H1 (cell line): ENCODE measurements around the gene TSPAN33. TPM values are rescaled to one million over a fixed set of nuclear protein-coding genes. Genes with fewer than 3 reads are reported as not detected.

Experiments
- CTCF ChIA-PET: fragments of 300-600 bp; sonication (Branson Sonifier 250); formaldehyde crosslinking; loops from one replicate; lab custom pipeline; 2021; ENCODE audit not compliant: partially characterized antibody; lab: Charles Lee
- POLR2A ChIA-PET: fragments of 300-600 bp; sonication (Branson Sonifier 250); formaldehyde crosslinking; loops from one replicate; lab custom pipeline; 2021; ENCODE audit warnings: inconsistent platforms; ENCODE audit not compliant: partially characterized antibody; lab: Charles Lee
- DNase-seq, 2 experiments: peaks; one replicate each; pipeline versions ENCODE4 v3.0.0 to v3.0.0-alpha.2; 2010 to 2022; ENCODE audit warnings: low spot score in 2 of 2, low read depth in 1 of 2, mixed read lengths in 1 of 2
- FAIRE-seq: peaks from 2 replicates; lab custom pipeline; 2011; peaks lifted over from hg19 to GRCh38; lab: Jason Lieb, UNC
- H2AFZ ChIP-seq: 2 replicates; pipeline ENCODE4 v1.8.1; 2012; ENCODE audit warnings: low read length, inconsistent platforms
- H2AK5ac ChIP-seq: 2 replicates; pipeline ENCODE4 v1.6.1; 2013; ENCODE audit warnings: low read depth, low read length
- H2BK120ac ChIP-seq: replicated peaks from 2 replicates; pipeline ENCODE3; 2013; ENCODE audit warnings: low read depth, low read length, inconsistent platforms
- H2BK12ac ChIP-seq: 2 replicates; pipeline ENCODE4 v1.6.1; 2013; ENCODE audit warnings: low read depth, low read length
- H2BK15ac ChIP-seq: 2 replicates; pipeline ENCODE4 v1.6.1; 2013; ENCODE audit warnings: low read length
- H2BK20ac ChIP-seq: 2 replicates; pipeline ENCODE4 v1.6.1; 2013; ENCODE audit warnings: low read length
- H2BK5ac ChIP-seq: 2 replicates; pipeline ENCODE4 v1.6.1; 2013; ENCODE audit warnings: low read depth, low read length
- H3K14ac ChIP-seq: 2 replicates; pipeline ENCODE4 v1.6.1; 2013; ENCODE audit warnings: inconsistent platforms; ENCODE audit not compliant: insufficient read length
- H3K18ac ChIP-seq: 2 replicates; pipeline ENCODE4 v1.6.1; 2013; ENCODE audit warnings: low read length; ENCODE audit errors: extremely low read depth
- H3K23ac ChIP-seq: 2 replicates; pipeline ENCODE4 v1.6.1; 2013; ENCODE audit warnings: inconsistent platforms; ENCODE audit not compliant: insufficient read length
- H3K23me2 ChIP-seq: 2 replicates; pipeline ENCODE4 v1.6.1; 2013; ENCODE audit warnings: low read depth, low read length
- H3K27ac ChIP-seq: 2 replicates; pipeline ENCODE4 v1.6.1; 2011; ENCODE audit warnings: low read depth, low read length, inconsistent platforms
- H3K27me3 ChIP-seq, 4 experiments: replicated peaks in 1 of 4; 1 replicate in 1 of 4; 2 replicates in 3 of 4; pipeline versions ENCODE4 v1.6.1 to v1.8.1; 2011 to 2013; ENCODE audit warnings: low read length in 3 of 4, mild to moderate bottlenecking in 3 of 4, inconsistent platforms in 2 of 4, mixed read lengths in 2 of 4, moderate library complexity in 1 of 4; ENCODE audit not compliant: control insufficient read depth in 3 of 4, insufficient read depth in 3 of 4; ENCODE audit errors: extremely low read depth in 1 of 4
- H3K36me3 ChIP-seq, 4 experiments: 2 replicates each; pipeline versions ENCODE4 v1.6.1 to v1.8.1; 2011 to 2013; ENCODE audit warnings: mild to moderate bottlenecking in 4 of 4, low read length in 3 of 4, moderate library complexity in 2 of 4, control low read depth in 1 of 4, inconsistent platforms in 1 of 4; ENCODE audit not compliant: insufficient read depth in 4 of 4, control insufficient read depth in 2 of 4
- H3K4ac ChIP-seq: replicated peaks from 2 replicates; pipeline ENCODE3; 2013; ENCODE audit warnings: low read length, low read depth, mixed read lengths, inconsistent platforms; ENCODE audit not compliant: insufficient read length
- H3K4me1 ChIP-seq, 4 experiments: replicated peaks in 1 of 4; 1 replicate in 1 of 4; 2 replicates in 3 of 4; pipeline versions ENCODE4 v1.6.1 to v1.8.1; 2011 to 2013; ENCODE audit warnings: low read length in 3 of 4, inconsistent platforms in 2 of 4, mixed read lengths in 1 of 4; ENCODE audit not compliant: insufficient read depth in 4 of 4, control insufficient read depth in 3 of 4
- H3K4me2 ChIP-seq, 2 experiments: 2 replicates each; pipeline versions ENCODE4 v1.6.1 to v1.8.1; 2011 to 2013; ENCODE audit warnings: low read depth in 2 of 2, low read length in 2 of 2, control low read depth in 1 of 2, inconsistent platforms in 1 of 2, mild to moderate bottlenecking in 1 of 2; ENCODE audit not compliant: insufficient read depth in 1 of 2
- H3K4me3 ChIP-seq, 4 experiments: fragments of 200-600, 300-600 bp in 1 of 4; sonication (generic), shearing (Covaris generic), sonication (Bioruptor Twin) in 1 of 4; 2 replicates each; pipeline versions ENCODE4 v1.5.1 to v1.8.1; 2011 to 2016; ENCODE audit warnings: low read length in 4 of 4, low read depth in 3 of 4, control low read depth in 2 of 4, inconsistent platforms in 2 of 4, mild to moderate bottlenecking in 2 of 4, mixed read lengths in 1 of 4, moderate library complexity in 1 of 4; ENCODE audit not compliant: insufficient read depth in 2 of 4; ENCODE audit errors: extremely low read depth in 1 of 4
- H3K56ac ChIP-seq: replicated peaks from 2 replicates; pipeline ENCODE3; 2013; ENCODE audit warnings: low read depth, mild to moderate bottlenecking, mixed read lengths, low read length, inconsistent platforms; ENCODE audit not compliant: insufficient read length
- H3K79me1 ChIP-seq: 2 replicates; pipeline ENCODE4 v1.6.1; 2013; ENCODE audit warnings: low read depth, low read length, control low read depth
- H3K79me2 ChIP-seq, 2 experiments: 2 replicates each; pipeline versions ENCODE4 v1.6.1 to v1.8.1; 2012 to 2013; ENCODE audit warnings: low read length in 2 of 2, mild to moderate bottlenecking in 2 of 2, inconsistent platforms in 1 of 2; ENCODE audit not compliant: insufficient read depth in 2 of 2, control insufficient read depth in 1 of 2
- H3K9ac ChIP-seq, 4 experiments: replicated peaks in 1 of 4; 1 replicate in 1 of 4; 2 replicates in 3 of 4; pipeline versions ENCODE4 v1.6.1 to v1.8.1; 2011 to 2013; ENCODE audit warnings: low read depth in 3 of 4, low read length in 3 of 4, control low read depth in 2 of 4, mild to moderate bottlenecking in 2 of 4, moderate library complexity in 2 of 4, inconsistent platforms in 1 of 4; ENCODE audit errors: extremely low read depth in 1 of 4
- H3K9me3 ChIP-seq, 2 experiments: 2 replicates each; pipeline versions ENCODE4 v1.6.1 to v1.8.1; 2012 to 2013; ENCODE audit warnings: mild to moderate bottlenecking in 2 of 2, moderate library complexity in 2 of 2, control low read depth in 1 of 2, inconsistent platforms in 1 of 2, low read depth in 1 of 2, low read length in 1 of 2, mixed read lengths in 1 of 2; ENCODE audit not compliant: insufficient read depth in 2 of 2
- H4K20me1 ChIP-seq, 2 experiments: replicated peaks in 1 of 2; 2 replicates each; pipeline versions ENCODE3 to v1.8.1; 2011 to 2013; ENCODE audit warnings: inconsistent platforms in 2 of 2, low read length in 2 of 2, mild to moderate bottlenecking in 1 of 2; ENCODE audit not compliant: insufficient read depth in 2 of 2, control insufficient read depth in 1 of 2
- H4K5ac ChIP-seq: 2 replicates; pipeline ENCODE4 v1.6.1; 2013; ENCODE audit warnings: low read length, low read depth, mixed read lengths, inconsistent platforms; ENCODE audit not compliant: insufficient read length
- H4K8ac ChIP-seq: 2 replicates; pipeline ENCODE4 v1.8.0; 2013; ENCODE audit warnings: mild to moderate bottlenecking, moderate library complexity, low read length, inconsistent platforms; ENCODE audit not compliant: insufficient read depth; ENCODE audit errors: extremely low read depth
- H4K91ac ChIP-seq: replicated peaks from 2 replicates; pipeline ENCODE3; 2013; ENCODE audit warnings: low read length, mixed read lengths, inconsistent platforms; ENCODE audit not compliant: insufficient read length
- ASH2L ChIP-seq: fragments of 200-600, 300-600 bp; sonication (generic); IDR thresholded peaks from one replicate; pipeline ENCODE4 v1.7.1; 2017; ENCODE audit warnings: low read length
- BCL11A ChIP-seq, 2 experiments: IDR thresholded peaks; one replicate each; pipeline ENCODE4 v1.6.1; 2011; ENCODE audit warnings: low read depth in 2 of 2, low read length in 2 of 2, mild to moderate bottlenecking in 2 of 2
- CHD1 ChIP-seq: IDR thresholded peaks from 2 replicates; pipeline ENCODE4 v1.6.1; 2012; ENCODE audit warnings: low read depth, low read length, improper control_type of control experiment
- CTBP2 ChIP-seq: IDR thresholded peaks from 2 replicates; pipeline ENCODE4 v1.7.0; 2011; ENCODE audit warnings: borderline replicate concordance, mild to moderate bottlenecking, moderate library complexity, mixed read lengths, low read length; ENCODE audit not compliant: insufficient read depth, insufficient read length
- EZH2 ChIP-seq: fragments of 200-600 bp; sonication (generic); IDR thresholded peaks from 2 replicates; pipeline ENCODE4 v1.7.1; 2012; ENCODE audit warnings: low read depth, mild to moderate bottlenecking, moderate library complexity, low read length, inconsistent platforms; ENCODE audit not compliant: severe bottlenecking
- JUN ChIP-seq: IDR thresholded peaks from 2 replicates; pipeline ENCODE4 v1.6.1; 2011; ENCODE audit warnings: low read depth, mild to moderate bottlenecking, improper control_type of control experiment, low read length
- POU5F1 ChIP-seq: IDR thresholded peaks from 2 replicates; pipeline ENCODE4 v1.6.1; 2011; ENCODE audit warnings: low read depth, mild to moderate bottlenecking, low read length, moderate library complexity
- SP4 ChIP-seq: IDR thresholded peaks from 2 replicates; pipeline ENCODE4 v1.6.1; 2012; ENCODE audit warnings: low read length, inconsistent platforms
- SRF ChIP-seq: IDR thresholded peaks from 2 replicates; pipeline ENCODE4 v1.6.1; 2011; ENCODE audit warnings: mild to moderate bottlenecking, low read depth, low read length, moderate library complexity
- WGBS, 2 experiments: shearing (Covaris generic) in 1 of 2; methylation state at CpG; one replicate each; pipeline versions ENCODE4 v1.1.6 to v1.1.7; 2013 to 2015; ENCODE audit warnings: low lambda C conversion rate in 2 of 2, mixed read lengths in 2 of 2, inconsistent platforms in 1 of 2, low coverage in 1 of 2, missing lambda C conversion rate in 1 of 2; ENCODE audit not compliant: insufficient replicate concordance in 2 of 2, insufficient coverage in 1 of 2, insufficient read length in 1 of 2; ENCODE audit errors: extremely low coverage in 1 of 2, missing lambda C conversion rate in 1 of 2; 5-methylcytosine and 5-hydroxymethylcytosine counted together
- polyA plus RNA-seq, 7 experiments: library from polyadenylated mRNA; depleted of rRNA in 3 of 7; stranded (reverse) in 5 of 7; unstranded in 2 of 7; fragments of >200 nt in 5 of 7; fragments of 200-250 nt in 2 of 7; gene quantifications; 1 replicate in 5 of 7; 2 replicates in 1 of 7; 4 replicates in 1 of 7; pipeline versions ENCODE4 v1.2.1 to v1.2.3, GENCODE V29; 2011 to 2013; ENCODE audit warnings: missing spikeins in 2 of 7, mixed read lengths in 2 of 7
- total RNA-seq: library from RNA; stranded (reverse); fragmentation: NEBNext Ultra II Directional; extraction: Animal tissue kit (Norgen Biotek cat#: 25700); gene quantifications from 2 replicates; pipeline ENCODE4 v1.2.1, GENCODE V29; 2021
- TF ChIP-seq, protein P1 (sequence below), 3 experiments: IDR thresholded peaks; 1 replicate in 2 of 3; 2 replicates in 1 of 3; pipeline versions ENCODE4 v1.5.1 to v1.6.1; 2011; ENCODE audit warnings: low read length in 3 of 3, mild to moderate bottlenecking in 3 of 3, inconsistent platforms in 2 of 3, low read depth in 1 of 3, moderate library complexity in 1 of 3; ENCODE audit not compliant: insufficient read depth in 1 of 3; ENCODE audit errors: control extremely low read depth in 1 of 3
- TF ChIP-seq, protein P2 (sequence below): IDR thresholded peaks from 2 replicates; pipeline ENCODE4 v1.6.1; 2012; ENCODE audit warnings: inconsistent platforms

TSPAN33 gene
- total and polyA plus RNA-seq, 2 of the 8 experiments (the other 6 are each of a cell fraction or from before 2014, with no cell fraction given) = 42.8 to 47.1 TPM

DNA sequence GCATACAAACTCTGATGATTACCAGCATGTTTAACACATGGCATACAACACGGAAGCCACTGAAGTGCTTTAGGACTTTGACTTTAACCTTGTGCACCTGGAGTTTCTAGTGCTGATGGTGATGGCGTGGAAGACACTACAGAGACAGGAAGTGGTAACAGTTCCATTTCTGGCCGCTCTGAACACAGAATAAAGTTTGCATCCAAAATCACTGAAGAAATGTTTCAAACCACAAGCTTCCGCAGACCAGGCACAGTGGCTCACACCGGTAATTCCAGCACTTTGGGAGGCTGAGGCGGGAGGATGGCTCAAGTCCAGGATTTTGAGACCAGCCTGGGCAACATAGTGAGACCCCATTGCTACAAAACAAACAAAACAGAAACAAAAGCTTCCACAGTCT is 49.2 kb upstream of the TSPAN33 start:
- Histone ChIP-seq H3K27ac (no peak overlapping the region), H3K36me3 (no peaks in the 10 kb centered on the region), H4K8ac (no peak overlapping the region), H3K9me3 (no peaks in the 10 kb centered on the region), H2BK15ac (no peak overlapping the region), H3K79me2 (no peaks in the 10 kb centered on the region), H2AK5ac (no peak overlapping the region), H3K14ac (no peak overlapping the region), H2BK5ac (no peak overlapping the region), H4K20me1 (no peaks in the 10 kb centered on the region), H3K18ac (no peak overlapping the region), H3K79me1 (no peaks in the 10 kb centered on the region), H3K4ac (no peak overlapping the region), H3K23ac (no peak overlapping the region), H3K27me3 (no peaks in the 10 kb centered on the region), H2BK20ac (no peak overlapping the region), H3K4me1 (no peaks in the 10 kb centered on the region), H3K56ac (no peak overlapping the region), H2AFZ (no peak overlapping the region), H3K9ac (no peak overlapping the region), H3K4me3 (no peak overlapping the region), H2BK120ac (no peak overlapping the region), H4K91ac (no peak overlapping the region), H4K5ac (no peak overlapping the region), H3K23me2 (no peaks in the 10 kb centered on the region), H3K4me2 (no peak overlapping the region), H2BK12ac (no peak overlapping the region)
- POLR2A ChIA-PET = interaction anchor here (1.1 kb wide), 1 partner anchor 41 kb away, joined by 3 read pairs; the partner anchor contains the start of gene TNPO3
- 87% methylated on average over 6 of the region's 6 CpGs; no CpG with 5 or more reads in 1 of the 2 experiments for WGBS, 2 experiments
- FAIRE-seq (no peak), DNase-seq (no peak)
- CTCF ChIA-PET = interaction anchor here (0.9 to 2.6 kb wide), 3 partner anchors 47 to 148 kb away, joined by 3 to 6 read pairs (median 5); no protein-coding TSS in a partner anchor
- TF ChIP-seq POU5F1 (no peak), SP4 (no peak), CTBP2 (no peak), ASH2L (no peak), CHD1 (no peak), SRF (no peak), JUN (no peak), BCL11A (IDR thresholded peaks at IDR 0.05; ENCODE audit: low read depth in 2 of 2, low read length in 2 of 2) (no peak), EZH2 (no peak)
- TF ChIP-seq, protein P1, sequence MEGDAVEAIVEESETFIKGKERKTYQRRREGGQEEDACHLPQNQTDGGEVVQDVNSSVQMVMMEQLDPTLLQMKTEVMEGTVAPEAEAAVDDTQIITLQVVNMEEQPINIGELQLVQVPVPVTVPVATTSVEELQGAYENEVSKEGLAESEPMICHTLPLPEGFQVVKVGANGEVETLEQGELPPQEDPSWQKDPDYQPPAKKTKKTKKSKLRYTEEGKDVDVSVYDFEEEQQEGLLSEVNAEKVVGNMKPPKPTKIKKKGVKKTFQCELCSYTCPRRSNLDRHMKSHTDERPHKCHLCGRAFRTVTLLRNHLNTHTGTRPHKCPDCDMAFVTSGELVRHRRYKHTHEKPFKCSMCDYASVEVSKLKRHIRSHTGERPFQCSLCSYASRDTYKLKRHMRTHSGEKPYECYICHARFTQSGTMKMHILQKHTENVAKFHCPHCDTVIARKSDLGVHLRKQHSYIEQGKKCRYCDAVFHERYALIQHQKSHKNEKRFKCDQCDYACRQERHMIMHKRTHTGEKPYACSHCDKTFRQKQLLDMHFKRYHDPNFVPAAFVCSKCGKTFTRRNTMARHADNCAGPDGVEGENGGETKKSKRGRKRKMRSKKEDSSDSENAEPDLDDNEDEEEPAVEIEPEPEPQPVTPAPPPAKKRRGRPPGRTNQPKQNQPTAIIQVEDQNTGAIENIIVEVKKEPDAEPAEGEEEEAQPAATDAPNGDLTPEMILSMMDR (IDR thresholded peaks at IDR 0.05; ENCODE audit: control extremely low read depth in 1 of 3, insufficient read depth in 1 of 3, low read depth in 1 of 3, low read length in 3 of 3) = no peak
- TF ChIP-seq, protein P2, sequence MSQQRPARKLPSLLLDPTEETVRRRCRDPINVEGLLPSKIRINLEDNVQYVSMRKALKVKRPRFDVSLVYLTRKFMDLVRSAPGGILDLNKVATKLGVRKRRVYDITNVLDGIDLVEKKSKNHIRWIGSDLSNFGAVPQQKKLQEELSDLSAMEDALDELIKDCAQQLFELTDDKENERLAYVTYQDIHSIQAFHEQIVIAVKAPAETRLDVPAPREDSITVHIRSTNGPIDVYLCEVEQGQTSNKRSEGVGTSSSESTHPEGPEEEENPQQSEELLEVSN = no peak
